NCI-H748 treated with DMSO at 0.1 percent for 48 hours (cell line): ENCODE data around the gene SLC25A17.

Experiments used
- DNase-seq: peaks from one replicate; lab custom pipeline; 2025; lab: John Stamatoyannopoulos, UW

The SLC25A17 gene

DNA sequence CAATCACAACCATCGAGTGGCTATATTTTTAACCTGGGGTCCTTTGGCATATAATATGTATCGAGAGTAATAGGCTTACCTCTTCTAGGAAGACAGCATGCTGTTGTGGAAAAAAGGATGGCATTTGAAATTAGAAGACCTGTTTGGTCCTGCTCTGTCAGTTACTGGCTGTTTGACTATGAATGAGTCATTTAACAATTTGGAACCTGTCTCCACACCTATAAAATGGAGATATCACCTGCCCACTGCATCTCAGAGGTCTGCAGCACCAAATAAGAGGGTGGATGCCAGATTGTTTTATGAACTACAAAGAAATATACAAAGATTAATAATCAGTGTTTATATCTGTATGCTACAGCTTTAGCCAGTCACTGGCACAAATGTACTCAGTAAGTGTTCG lies 60.8 kb downstream of the SLC25A17 start:
- DNase-seq, result no peak

DNA sequence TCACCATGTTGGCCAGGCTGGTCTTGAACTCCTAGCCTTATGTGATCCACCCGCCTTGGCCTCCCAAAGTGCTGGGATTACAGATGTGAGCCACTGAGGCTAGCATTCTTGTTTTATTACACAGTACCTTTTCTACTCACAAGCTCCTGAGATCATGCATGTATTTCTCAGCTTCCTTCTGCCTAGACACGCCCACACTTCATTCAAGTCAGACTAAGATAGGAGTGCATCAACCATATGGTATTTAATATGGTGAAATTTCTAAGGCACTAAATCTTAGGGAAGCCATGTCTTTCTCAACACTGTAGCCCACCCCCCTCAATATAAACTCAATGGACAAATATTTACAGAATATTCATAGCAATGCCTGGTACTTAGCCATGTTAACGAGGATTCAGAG lies 62.1 kb downstream of the SLC25A17 start:
- no peak for DNase-seq

GRCh38 chr22:40753114-40753513 lies 66.0 kb downstream of the SLC25A17 start:
- DNase-seq, result no peak

DNA sequence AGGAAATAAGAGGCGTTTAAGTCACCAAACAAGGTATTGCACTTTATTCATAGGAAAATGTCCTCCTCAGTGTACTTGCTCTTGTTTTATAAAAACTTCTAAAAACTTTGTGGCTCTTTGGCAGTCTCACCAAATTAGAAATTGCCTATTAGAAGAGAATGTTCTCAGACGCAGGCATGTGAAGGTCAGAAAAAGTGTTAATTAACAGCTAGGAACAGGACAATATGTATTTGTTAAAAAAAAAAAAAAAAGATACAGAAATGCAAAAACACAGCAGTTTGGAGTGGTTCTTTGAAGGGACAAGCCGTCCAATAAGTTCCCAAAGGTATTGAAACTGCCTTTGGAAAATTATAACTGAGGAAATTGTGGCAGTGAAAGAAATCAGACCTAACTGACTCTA lies 67.9 kb downstream of the SLC25A17 start:
- DNase-seq, result no peak

GRCh38 chr22:40749829-40750228 lies 69.3 kb downstream of the SLC25A17 start:
- no peak for DNase-seq

GRCh38 chr22:40748388-40749355 lies 70.5 kb downstream of the SLC25A17 start:
- no peak for DNase-seq

DNA sequence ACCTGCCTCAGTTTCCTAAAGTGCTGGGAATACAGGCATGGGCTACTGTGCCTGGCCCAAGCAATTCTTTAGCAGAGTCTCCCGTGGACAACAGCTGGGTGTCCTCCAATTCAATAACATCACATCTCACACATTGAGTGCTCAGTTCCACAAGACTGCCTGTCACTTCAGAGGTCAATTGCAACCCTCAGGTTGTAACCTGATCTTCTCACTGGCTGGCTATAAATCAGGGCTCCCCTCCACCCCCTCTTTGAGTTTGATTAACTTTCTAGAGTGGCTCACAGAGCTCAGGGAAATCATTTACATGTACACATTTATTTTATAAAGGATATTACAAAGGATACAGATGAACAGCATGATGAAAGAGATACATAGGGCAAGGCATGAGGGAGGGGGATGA lies 71.8 kb downstream of the SLC25A17 start:
- DNase-seq, result no peak

GRCh38 chr22:40746428-40747220 lies 72.5 kb downstream of the SLC25A17 start:
- DNase-seq, result peak; percentile 9

DNA sequence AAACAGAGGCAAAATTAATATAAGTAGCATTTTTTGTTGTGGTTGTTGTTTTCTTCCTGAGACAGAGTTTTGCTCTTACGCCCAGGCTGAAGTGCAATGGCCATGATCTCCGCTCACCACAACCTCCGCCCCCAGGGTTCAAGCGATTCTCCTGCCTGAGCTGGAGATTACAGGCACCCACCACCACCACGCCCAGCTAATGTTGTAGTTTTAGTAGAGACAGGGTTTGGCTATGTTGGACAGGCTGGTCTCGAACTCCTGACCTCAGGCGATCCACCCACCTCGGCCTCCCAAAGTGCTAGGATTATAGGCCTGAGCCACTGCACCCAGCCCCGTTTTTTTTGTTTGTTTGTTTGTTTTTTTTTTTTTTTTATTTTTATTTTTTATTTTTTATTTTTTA lies 75.4 kb downstream of the SLC25A17 start:
- no peak for DNase-seq

GRCh38 chr22:40741116-40741515 lies 78.0 kb downstream of the SLC25A17 start:
- DNase-seq, result no peak

DNA sequence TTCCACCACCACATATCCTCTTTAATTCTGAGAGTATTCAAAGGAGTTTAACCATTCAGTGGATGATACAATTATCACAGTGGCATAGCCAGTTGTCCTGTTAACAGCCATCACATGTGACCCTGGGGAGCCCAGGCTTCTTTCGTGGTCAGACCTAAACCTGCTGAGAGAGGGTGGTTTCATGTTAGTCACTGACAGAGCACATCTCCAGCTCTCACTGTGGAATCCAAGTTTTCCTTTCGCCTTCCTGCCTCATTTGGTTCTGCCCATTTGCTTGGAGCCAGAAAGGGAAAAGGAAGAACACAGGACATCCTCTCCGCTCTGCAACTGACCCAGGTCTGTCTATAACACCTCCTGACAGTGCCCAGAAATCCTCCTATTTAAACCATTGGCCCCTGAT lies 79.4 kb downstream of the SLC25A17 start:
- no peak for DNase-seq

DNA sequence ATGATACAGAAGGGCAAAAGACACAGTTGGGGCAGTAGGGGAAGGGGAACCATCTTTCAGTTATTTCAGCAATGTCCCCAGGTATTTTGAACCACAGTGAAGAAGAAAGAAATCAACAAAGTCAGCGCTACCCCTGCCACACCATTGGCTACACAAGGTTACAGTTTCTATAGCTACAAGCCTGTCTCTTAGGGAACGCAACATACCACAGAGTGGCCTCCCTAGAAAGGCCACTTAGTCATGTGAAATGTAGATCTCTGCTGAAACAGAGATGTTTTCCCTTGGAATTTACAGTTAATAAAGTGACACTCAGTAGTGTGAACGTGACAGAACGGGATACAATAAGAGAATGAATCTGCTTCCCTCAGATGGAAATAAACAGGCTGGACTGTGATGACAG lies 85.2 kb downstream of the SLC25A17 start:
- DNase-seq, result no peak

- DNase-seq, result no peak
These were observed 86.2 kb downstream of the SLC25A17 start for GRCh38 chr22:40732999-40733292.

- DNase-seq, result no peak
These were observed 89.9 kb downstream of the SLC25A17 start for GRCh38 chr22:40729284-40729683.

GRCh38 chr22:40728731-40729189 lies 90.4 kb downstream of the SLC25A17 start:
- peak; percentile 22 for DNase-seq

- no peak for DNase-seq
These were observed 91.1 kb downstream of the SLC25A17 start for GRCh38 chr22:40727964-40728615.

GRCh38 chr22:40727070-40727963 lies 91.8 kb downstream of the SLC25A17 start:
- no peak for DNase-seq

DNA sequence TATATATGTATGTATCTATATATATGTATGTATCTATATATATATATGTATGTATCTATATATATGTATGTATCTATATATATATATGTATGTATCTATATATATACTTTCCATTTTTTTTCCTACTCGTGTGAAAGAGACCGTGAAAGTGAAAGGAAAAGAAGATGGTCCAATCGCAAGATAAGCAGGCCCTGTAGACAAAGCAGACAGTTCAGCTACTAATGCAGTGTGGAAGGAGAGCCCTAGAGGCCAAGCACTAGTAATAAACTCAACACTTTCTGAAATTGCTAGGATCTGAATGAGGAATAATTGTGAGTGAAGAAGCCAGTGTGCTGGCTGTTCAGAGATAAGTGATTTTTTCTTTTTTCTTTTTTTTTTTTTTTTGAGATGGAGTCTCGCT lies 92.6 kb downstream of the SLC25A17 start:
- no peak for DNase-seq

GRCh38 chr22:40723396-40723933 lies 95.7 kb downstream of the SLC25A17 start:
- DNase-seq, result no peak

DNA sequence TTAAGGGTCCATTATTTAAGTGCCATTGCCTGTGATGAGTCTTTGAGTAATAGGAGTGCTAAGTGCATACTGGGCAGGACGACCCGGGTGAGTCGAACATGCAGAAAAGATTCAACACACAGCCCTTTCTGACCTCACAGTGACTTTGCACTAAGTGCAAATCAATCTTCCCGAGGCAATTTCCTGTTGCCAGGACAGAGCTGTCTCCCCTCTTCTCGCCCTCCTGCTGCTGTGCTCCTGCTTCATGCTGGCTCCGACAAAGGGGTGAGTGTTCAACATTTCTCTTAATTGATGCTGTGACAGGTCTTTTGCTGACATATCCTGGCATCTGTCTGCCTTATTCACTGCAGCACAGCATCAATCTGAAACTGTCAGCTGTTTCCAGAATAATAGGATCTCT lies 97.9 kb downstream of the SLC25A17 start:
- DNase-seq, result peak; percentile 67

DNA sequence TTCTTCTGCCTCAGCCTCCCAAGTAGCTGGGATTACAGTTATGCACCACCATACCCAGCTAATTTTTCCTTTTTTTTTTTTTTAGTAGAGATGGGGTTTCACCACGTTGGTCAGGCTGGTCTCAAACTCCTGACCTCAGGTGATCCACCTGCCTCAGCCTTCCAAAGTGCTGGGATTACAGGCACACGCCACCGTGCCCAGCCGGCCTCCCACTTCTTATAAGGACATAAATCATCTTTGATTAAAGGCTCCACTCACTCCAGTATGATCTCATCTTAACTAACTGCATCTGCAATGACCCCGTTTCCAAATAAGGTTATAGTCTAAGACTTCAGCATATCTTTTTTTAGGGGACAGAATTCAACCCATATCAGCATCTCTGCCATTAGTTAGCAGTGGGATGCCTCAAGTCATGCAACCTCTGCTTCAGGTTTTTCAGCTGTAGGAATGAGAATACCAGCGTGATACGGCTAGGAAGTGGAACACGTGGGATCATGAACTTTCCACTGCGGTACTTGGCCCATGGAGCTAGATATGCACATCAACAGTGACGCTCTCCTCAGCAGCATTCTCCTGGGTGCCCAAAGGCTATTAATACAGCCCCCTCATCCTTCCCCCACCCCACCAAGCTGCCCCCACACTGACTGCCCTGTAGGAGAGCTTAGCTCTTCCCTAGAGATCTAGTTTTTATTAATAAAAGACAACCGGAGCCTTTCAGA lies 98.4 kb downstream of the SLC25A17 start:
- no peak for DNase-seq
